ENCODE results near the gene EN2. TPM values are rescaled to one million over a fixed set of nuclear protein-coding genes. Genes with fewer than 3 reads are reported as not detected.

Gene EN2
- total RNA-seq, 2 experiments from 2014 or later: not detected

GRCh38 chr7:155450970-155451801 lies 6.7 kb upstream of the EN2 start:
- Mint-ChIP-seq H3K27ac (peak overlapping the region; percentile 42), H3K4me1 (peaks cover 9% of the 10 kb centered on the region), H3K4me3 (no peak overlapping the region), H3K9me3 (no peaks in the 10 kb centered on the region), H3K27me3 (peaks cover 85% of the 10 kb centered on the region), H3K36me3 (no peaks in the 10 kb centered on the region)
- POLR2A ChIA-PET: no interaction called here
- DNase-seq (no peak), ATAC-seq (ENCODE audit: low read depth) (no peak)

DNA sequence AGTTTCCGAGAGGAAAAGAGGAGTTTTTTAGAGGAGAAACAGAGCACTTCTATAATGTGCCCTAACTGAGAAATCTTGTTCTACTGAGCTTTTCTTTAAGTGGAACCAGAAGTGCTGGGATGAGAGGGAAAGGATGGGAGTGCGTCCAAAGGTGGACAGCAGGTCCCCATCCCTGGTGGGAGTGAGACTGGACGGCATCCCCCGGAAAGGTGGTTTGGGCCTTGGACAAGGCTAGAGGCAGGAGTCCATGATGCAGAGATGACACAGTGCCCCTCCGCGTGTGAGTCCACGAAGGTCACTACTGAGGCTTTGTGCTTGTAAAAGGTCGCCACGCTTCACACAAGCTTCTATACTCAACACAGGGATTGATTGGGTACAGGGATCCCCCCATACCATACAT lies 6.1 kb upstream of the EN2 start:
- POLR2A ChIA-PET: no interaction called here
- no peaks in the 10 kb centered on the region for H3K9me3 Mint-ChIP-seq
- no peak overlapping the region for H3K27ac Mint-ChIP-seq
- peaks cover 12% of the 10 kb centered on the region for H3K4me1 Mint-ChIP-seq
- no peaks in the 10 kb centered on the region for H3K36me3 Mint-ChIP-seq
- no peak overlapping the region for H3K4me3 Mint-ChIP-seq
- no peak for ATAC-seq (ENCODE audit: low read depth)
- no peak for DNase-seq
- H3K27me3 Mint-ChIP-seq: peaks cover 87% of the 10 kb centered on the region

DNA sequence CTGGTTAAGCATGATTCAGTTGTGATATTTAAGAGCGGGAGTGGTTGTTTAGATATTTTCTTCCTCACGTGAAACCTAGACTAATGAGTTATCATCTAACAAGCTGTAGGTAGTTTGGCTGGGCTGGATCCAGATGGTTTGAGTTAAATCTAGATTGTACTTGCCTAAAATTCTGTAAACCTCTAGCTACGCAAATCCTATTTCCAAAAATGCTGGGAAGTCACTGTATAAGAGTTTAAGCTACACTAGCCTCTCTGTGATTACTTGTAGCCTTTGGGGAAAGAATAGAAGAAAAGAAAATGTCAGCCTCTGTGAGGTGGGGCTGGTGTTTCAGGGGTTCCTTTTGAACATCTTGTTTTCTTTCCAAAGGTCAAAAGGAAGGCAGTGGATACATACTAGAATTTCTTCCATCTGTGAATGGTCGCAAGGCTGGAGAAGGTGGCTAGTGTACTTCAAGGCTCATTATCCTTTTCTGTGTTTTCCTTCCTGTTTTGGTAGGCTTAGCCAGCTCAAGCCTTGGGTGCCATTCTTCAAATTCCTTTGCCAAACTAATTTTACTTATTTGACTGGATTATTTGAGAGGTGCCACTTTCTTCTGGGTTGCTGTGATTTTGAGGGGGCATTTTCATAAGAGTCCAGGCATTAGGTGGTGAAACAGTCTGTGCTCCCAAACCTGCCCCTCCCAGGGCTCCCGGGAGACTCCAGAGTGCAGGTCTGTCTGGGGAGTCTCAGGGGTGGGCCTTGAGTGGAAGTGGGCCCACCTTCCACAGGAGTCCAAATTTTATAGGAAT lies 5.2 kb upstream of the EN2 start:
- no peak for ATAC-seq (ENCODE audit: low read depth)
- peaks cover 83% of the 10 kb centered on the region for H3K27me3 Mint-ChIP-seq
- H3K4me3 Mint-ChIP-seq: no peak overlapping the region
- H3K27ac Mint-ChIP-seq: peak overlapping the region; percentile 34
- H3K9me3 Mint-ChIP-seq: no peaks in the 10 kb centered on the region
- H3K36me3 Mint-ChIP-seq: no peaks in the 10 kb centered on the region
- POLR2A ChIA-PET: no interaction called here
- no peak for DNase-seq
- peaks cover 15% of the 10 kb centered on the region for H3K4me1 Mint-ChIP-seq

GRCh38 chr7:155453296-155454182 lies 4.4 kb upstream of the EN2 start:
- no peak for DNase-seq
- no peak for ATAC-seq (ENCODE audit: low read depth)
- POLR2A ChIA-PET: no interaction called here
- Mint-ChIP-seq H3K4me3 (no peak overlapping the region), H3K9me3 (no peaks in the 10 kb centered on the region), H3K36me3 (no peaks in the 10 kb centered on the region), H3K27ac (peak overlapping the region; percentile 34), H3K4me1 (peaks cover 9% of the 10 kb centered on the region), H3K27me3 (peaks cover 77% of the 10 kb centered on the region)

DNA sequence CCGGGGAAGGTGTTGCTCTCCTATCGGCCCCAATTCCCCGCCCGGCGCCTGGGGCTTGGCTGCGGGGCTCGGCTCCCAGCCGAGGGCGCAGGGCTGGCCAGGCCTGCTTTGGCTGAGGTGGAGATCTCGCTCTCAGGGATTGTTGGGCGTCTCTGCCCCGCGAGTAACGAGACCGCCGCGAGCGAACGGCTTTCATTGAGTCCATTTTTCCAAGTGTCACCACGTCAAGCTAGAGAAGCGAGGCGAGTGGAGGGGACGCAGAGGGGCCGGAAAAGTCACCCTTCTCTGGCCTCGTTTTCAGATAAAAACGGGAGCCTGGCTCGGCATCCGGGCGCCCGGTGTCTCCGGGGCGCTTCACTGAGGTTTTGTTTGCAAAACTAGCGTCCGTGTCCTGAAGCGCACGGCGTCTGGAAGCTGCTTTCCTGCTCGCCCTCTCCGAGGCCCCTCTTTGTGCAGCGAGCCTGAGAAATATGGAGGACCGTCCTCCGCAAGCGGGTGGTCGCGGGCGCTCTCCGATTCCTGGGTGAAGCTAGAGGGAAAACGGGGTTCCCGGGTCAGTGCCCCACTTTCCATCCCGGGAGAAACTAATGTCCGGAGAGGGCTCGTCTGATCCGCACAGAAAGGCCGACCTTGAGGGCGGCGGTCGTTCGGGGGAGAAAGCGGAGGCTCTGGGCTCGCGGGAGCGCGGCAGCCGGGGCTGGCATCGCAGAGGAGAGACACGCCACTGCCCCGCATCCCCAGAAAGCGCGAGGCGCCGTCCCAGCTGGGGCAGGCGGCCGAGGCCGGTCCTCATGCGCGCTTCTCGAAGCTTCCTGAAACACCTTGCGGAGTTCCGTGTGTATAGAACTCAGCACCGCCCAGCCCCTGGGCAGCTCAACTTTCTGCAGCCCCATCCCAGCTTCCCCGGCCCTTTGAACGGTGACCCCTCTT lies 3.5 kb upstream of the EN2 start:
- H3K4me3 Mint-ChIP-seq: no peak overlapping the region
- peaks cover 13% of the 10 kb centered on the region for H3K4me1 Mint-ChIP-seq
- peaks cover 2% of the 10 kb centered on the region for H3K36me3 Mint-ChIP-seq

DNA sequence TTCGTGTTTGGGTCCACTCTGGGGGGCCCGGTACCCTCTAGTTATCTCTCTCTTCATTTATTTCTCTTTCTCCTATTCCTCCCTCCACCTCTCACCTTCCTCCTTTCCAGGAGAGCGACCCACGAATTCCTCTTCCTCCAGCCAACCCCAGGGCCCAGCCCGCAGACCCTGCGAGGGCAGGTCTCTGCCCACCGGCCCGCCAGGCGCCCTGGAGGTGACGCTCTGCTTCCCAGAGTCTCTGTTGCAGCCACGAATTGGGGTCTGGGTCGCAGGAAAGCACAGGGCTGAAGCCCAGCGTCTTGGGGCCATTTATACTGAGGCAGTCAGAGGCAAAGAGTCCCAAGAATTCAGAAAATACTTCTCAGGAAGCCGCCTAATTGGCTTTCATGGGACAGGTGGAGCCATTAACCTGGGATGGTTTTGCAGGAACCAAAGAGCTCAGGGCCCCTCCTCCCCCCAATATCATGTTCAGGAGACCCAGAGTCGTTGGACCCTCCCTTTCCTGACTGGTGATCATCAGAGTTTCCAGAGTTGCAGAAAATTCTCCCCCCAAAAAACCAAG lies 2.7 kb upstream of the EN2 start:
- POLR2A ChIA-PET: no interaction called here
- H3K9me3 Mint-ChIP-seq: no peaks in the 10 kb centered on the region
- H3K27ac Mint-ChIP-seq: no peak overlapping the region
- peaks cover 13% of the 10 kb centered on the region for H3K4me1 Mint-ChIP-seq
- H3K4me3 Mint-ChIP-seq: no peak overlapping the region
- DNase-seq (no peak), ATAC-seq (ENCODE audit: low read depth) (no peak)
- H3K27me3 Mint-ChIP-seq: peaks cover 78% of the 10 kb centered on the region
- peaks cover 2% of the 10 kb centered on the region for H3K36me3 Mint-ChIP-seq

More for the DNA sequence above, 3.5 kb upstream of the EN2 start:
- POLR2A ChIA-PET: no interaction called here
- ATAC-seq (ENCODE audit: low read depth) (no peak), DNase-seq (peak; percentile 32)
- Mint-ChIP-seq H3K27ac (no peak overlapping the region), H3K9me3 (no peaks in the 10 kb centered on the region), H3K27me3 (peaks cover 74% of the 10 kb centered on the region)

- Mint-ChIP-seq H3K36me3 (peaks cover 2% of the 10 kb centered on the region), H3K27ac (peak overlapping the region; percentile 75), H3K27me3 (peaks cover 78% of the 10 kb centered on the region), H3K4me1 (peaks cover 13% of the 10 kb centered on the region), H3K4me3 (peak overlapping the region; percentile 14), H3K9me3 (no peaks in the 10 kb centered on the region)
- POLR2A ChIA-PET: no interaction called here
- ATAC-seq (ENCODE audit: low read depth): no peak
- DNase-seq: no peak
Observed at GRCh38 chr7:155455776-155456737, 1.9 kb upstream of the EN2 start.

GRCh38 chr7:155456738-155457543 lies 988 bp upstream of the EN2 start:
- Mint-ChIP-seq H3K27ac (peak overlapping the region; percentile 63), H3K4me3 (peak overlapping the region; percentile 51), H3K9me3 (no peaks in the 10 kb centered on the region), H3K27me3 (peaks cover 78% of the 10 kb centered on the region), H3K4me1 (peaks cover 13% of the 10 kb centered on the region), H3K36me3 (peaks cover 2% of the 10 kb centered on the region)
- POLR2A ChIA-PET: no interaction called here
- DNase-seq: no peak
- ATAC-seq (ENCODE audit: low read depth): no peak

DNA sequence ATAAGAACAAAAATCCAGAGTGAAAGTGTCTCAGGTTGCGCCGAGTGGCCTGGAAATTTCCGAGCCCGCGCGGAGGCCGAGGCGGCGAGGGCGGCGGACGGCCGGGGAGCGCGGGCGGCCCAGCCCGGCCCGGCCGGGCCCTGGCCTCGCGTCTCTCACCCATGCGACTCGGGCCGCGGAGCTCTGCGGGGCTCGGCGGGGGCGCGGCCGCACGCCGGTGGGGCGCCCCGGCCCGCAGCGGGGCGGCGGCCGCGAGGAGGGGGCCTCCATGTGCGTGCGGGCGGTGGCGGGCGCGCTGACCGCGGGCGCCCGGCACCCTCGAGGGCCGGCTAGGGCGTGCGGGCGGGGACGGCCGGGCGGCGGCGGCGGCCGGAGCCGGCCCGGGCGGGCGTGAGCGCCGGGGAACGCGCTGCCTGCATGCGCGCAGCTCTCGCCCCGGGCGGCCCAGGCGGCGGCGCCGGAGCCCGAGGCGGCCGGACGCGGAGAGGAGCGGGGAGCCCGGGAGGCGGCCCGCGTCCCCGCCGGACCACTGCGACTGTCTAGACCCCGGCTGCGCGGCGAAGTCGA lies 302 bp upstream of the EN2 start:
- Mint-ChIP-seq H3K4me3 (no peak overlapping the region), H3K9me3 (no peaks in the 10 kb centered on the region), H3K4me1 (peaks cover 13% of the 10 kb centered on the region), H3K27me3 (peaks cover 79% of the 10 kb centered on the region), H3K27ac (no peak overlapping the region), H3K36me3 (peaks cover 2% of the 10 kb centered on the region)
- DNase-seq (no peak), ATAC-seq (ENCODE audit: low read depth) (no peak)
- POLR2A ChIA-PET: no interaction called here

- H3K9me3 Mint-ChIP-seq: no peaks in the 10 kb centered on the region
- ATAC-seq (ENCODE audit: low read depth) (no peak), DNase-seq (no peak)
- peaks cover 83% of the 10 kb centered on the region for H3K27me3 Mint-ChIP-seq
- POLR2A ChIA-PET: no interaction called here
- peak overlapping the region; percentile 49 for H3K4me3 Mint-ChIP-seq
- H3K4me1 Mint-ChIP-seq: peaks cover 14% of the 10 kb centered on the region
- peak overlapping the region; percentile 80 for H3K27ac Mint-ChIP-seq
- H3K36me3 Mint-ChIP-seq: peaks cover 2% of the 10 kb centered on the region
Observed at GRCh38 chr7:155458878-155459699, 1.2 kb downstream of the EN2 start.
